ENCODE data around the gene LRRIQ1. TPM values are rescaled to one million over a fixed set of nuclear protein-coding genes. Genes with fewer than 3 reads are reported as not detected.

The LRRIQ1 gene
- total RNA-seq, 3 donors from 2014 or later (not counting 1 experiment from before 2014, with no cell fraction given) = not detected

DNA sequence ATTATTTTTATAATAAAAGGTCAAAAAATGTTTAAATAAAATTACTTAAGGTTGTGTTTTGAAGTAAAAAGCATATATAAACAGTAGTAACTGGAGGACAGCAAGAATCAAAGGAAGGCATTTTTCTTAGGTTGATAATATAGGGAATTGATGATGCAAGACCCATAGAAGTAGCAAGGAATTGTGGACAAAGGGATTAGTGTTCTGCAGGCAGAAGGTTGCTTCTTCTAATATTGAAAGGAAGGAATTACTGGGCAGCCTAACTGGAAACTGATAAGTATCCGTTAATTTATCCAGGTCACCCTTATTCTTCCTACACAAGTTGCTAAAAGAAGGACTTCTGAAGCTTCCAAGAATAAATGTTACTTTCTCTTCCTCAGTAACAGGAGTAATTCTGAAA lies 189.3 kb downstream of the LRRIQ1 start:
- DNase-seq (no peak), ATAC-seq (no peak)
- no peak overlapping the region for H3K4me3 Mint-ChIP-seq
- no peak overlapping the region for H3K27ac ChIP-seq (ENCODE audit: low read length)
- WGBS (ENCODE audit: insufficient coverage) = 71% methylated on average over 1 of the region's 1 CpG
- H3K36me3 Mint-ChIP-seq = no peaks in the 10 kb centered on the region
- H3K9me3 Mint-ChIP-seq = peaks cover 17 to 25% of the 10 kb centered on the region in 2 donors
- no peaks in the 10 kb centered on the region for H3K27me3 ChIP-seq (ENCODE audit: control insufficient read depth, insufficient read depth, low read length)
- TF ChIP-seq, protein P1, sequence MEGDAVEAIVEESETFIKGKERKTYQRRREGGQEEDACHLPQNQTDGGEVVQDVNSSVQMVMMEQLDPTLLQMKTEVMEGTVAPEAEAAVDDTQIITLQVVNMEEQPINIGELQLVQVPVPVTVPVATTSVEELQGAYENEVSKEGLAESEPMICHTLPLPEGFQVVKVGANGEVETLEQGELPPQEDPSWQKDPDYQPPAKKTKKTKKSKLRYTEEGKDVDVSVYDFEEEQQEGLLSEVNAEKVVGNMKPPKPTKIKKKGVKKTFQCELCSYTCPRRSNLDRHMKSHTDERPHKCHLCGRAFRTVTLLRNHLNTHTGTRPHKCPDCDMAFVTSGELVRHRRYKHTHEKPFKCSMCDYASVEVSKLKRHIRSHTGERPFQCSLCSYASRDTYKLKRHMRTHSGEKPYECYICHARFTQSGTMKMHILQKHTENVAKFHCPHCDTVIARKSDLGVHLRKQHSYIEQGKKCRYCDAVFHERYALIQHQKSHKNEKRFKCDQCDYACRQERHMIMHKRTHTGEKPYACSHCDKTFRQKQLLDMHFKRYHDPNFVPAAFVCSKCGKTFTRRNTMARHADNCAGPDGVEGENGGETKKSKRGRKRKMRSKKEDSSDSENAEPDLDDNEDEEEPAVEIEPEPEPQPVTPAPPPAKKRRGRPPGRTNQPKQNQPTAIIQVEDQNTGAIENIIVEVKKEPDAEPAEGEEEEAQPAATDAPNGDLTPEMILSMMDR (IDR thresholded peaks at IDR 0.05) = no peak
- no peaks in the 10 kb centered on the region for H3K27me3 Mint-ChIP-seq (ENCODE audit: low read depth in 2 of 2)
- H3K27ac Mint-ChIP-seq = no peak overlapping the region
- no peaks in the 10 kb centered on the region for H3K9me3 ChIP-seq (ENCODE audit: control insufficient read depth, insufficient read depth, low read length)
- H3K4me1 ChIP-seq (ENCODE audit: control insufficient read depth, insufficient read depth, low read length) = no peaks in the 10 kb centered on the region
- intact Hi-C loops (cut with micrococcal nuclease) = no loop called here
- no peaks in the 10 kb centered on the region for H3K36me3 ChIP-seq (ENCODE audit: control insufficient read depth, insufficient read depth, low read length)
- H3K4me1 Mint-ChIP-seq = no peaks in the 10 kb centered on the region
- H3K4me3 ChIP-seq (ENCODE audit: low read length) = no peak overlapping the region

- Mint-ChIP-seq H3K36me3 (no peaks in the 10 kb centered on the region), H3K4me1 (no peaks in the 10 kb centered on the region), H3K9me3 (peaks cover 5 to 6% of the 10 kb centered on the region in 2 donors), H3K27ac (no peak overlapping the region), H3K27me3 (ENCODE audit: low read depth in 2 of 2) (no peaks in the 10 kb centered on the region), H3K4me3 (no peak overlapping the region)
- 70% methylated on average over 2 of the region's 2 CpGs for WGBS (ENCODE audit: insufficient coverage)
- no peak for ATAC-seq
- no peak overlapping the region for H3K27ac ChIP-seq (ENCODE audit: low read length)
- no peaks in the 10 kb centered on the region for H3K27me3 ChIP-seq (ENCODE audit: control insufficient read depth, insufficient read depth, low read length)
- TF ChIP-seq, protein P1 (IDR thresholded peaks at IDR 0.05) = no peak
- no peak overlapping the region for H3K4me3 ChIP-seq (ENCODE audit: low read length)
- H3K4me1 ChIP-seq (ENCODE audit: control insufficient read depth, insufficient read depth, low read length) = no peaks in the 10 kb centered on the region
- no peaks in the 10 kb centered on the region for H3K9me3 ChIP-seq (ENCODE audit: control insufficient read depth, insufficient read depth, low read length)
- no peak for DNase-seq
- H3K36me3 ChIP-seq (ENCODE audit: control insufficient read depth, insufficient read depth, low read length) = no peaks in the 10 kb centered on the region
- intact Hi-C loops (cut with micrococcal nuclease) = no loop called here
Measured at GRCh38 chr12:85237327-85237726, 201.2 kb downstream of the LRRIQ1 start.

- ATAC-seq = no peak
- Mint-ChIP-seq H3K27me3 (ENCODE audit: low read depth in 2 of 2) (no peaks in the 10 kb centered on the region), H3K4me1 (no peaks in the 10 kb centered on the region), H3K36me3 (no peaks in the 10 kb centered on the region), H3K4me3 (no peak overlapping the region), H3K27ac (no peak overlapping the region), H3K9me3 (peaks cover 0 to 4% of the 10 kb centered on the region in 2 donors)
- no peaks in the 10 kb centered on the region for H3K4me1 ChIP-seq (ENCODE audit: control insufficient read depth, insufficient read depth, low read length)
- 50% methylated on average over 1 of the region's 3 CpGs for WGBS (ENCODE audit: insufficient coverage)
- no peak for DNase-seq
- no peak overlapping the region for H3K4me3 ChIP-seq (ENCODE audit: low read length)
- intact Hi-C loops (cut with micrococcal nuclease) = no loop called here
- H3K36me3 ChIP-seq (ENCODE audit: control insufficient read depth, insufficient read depth, low read length) = no peaks in the 10 kb centered on the region
- H3K27me3 ChIP-seq (ENCODE audit: control insufficient read depth, insufficient read depth, low read length) = no peaks in the 10 kb centered on the region
- TF ChIP-seq, protein P1 (IDR thresholded peaks at IDR 0.05) = no peak
- H3K9me3 ChIP-seq (ENCODE audit: control insufficient read depth, insufficient read depth, low read length) = no peaks in the 10 kb centered on the region
- H3K27ac ChIP-seq (ENCODE audit: low read length) = no peak overlapping the region
Measured at GRCh38 chr12:85244561-85244960, 208.4 kb downstream of the LRRIQ1 start.

GRCh38 chr12:85253853-85254252 lies 217.7 kb downstream of the LRRIQ1 start:
- Mint-ChIP-seq H3K27me3 (ENCODE audit: low read depth in 2 of 2) (no peaks in the 10 kb centered on the region), H3K9me3 (peaks cover 0 to 4% of the 10 kb centered on the region in 2 donors), H3K4me1 (no peaks in the 10 kb centered on the region), H3K36me3 (no peaks in the 10 kb centered on the region), H3K4me3 (no peak overlapping the region), H3K27ac (no peak overlapping the region)
- no peaks in the 10 kb centered on the region for H3K36me3 ChIP-seq (ENCODE audit: control insufficient read depth, insufficient read depth, low read length)
- no peaks in the 10 kb centered on the region for H3K27me3 ChIP-seq (ENCODE audit: control insufficient read depth, insufficient read depth, low read length)
- 70% methylated on average over 4 of the region's 4 CpGs for WGBS (ENCODE audit: insufficient coverage)
- no peak overlapping the region for H3K27ac ChIP-seq (ENCODE audit: low read length)
- TF ChIP-seq, protein P1 (IDR thresholded peaks at IDR 0.05) = no peak
- no peak for DNase-seq
- no peaks in the 10 kb centered on the region for H3K9me3 ChIP-seq (ENCODE audit: control insufficient read depth, insufficient read depth, low read length)
- no peak overlapping the region for H3K4me3 ChIP-seq (ENCODE audit: low read length)
- no peak for ATAC-seq
- intact Hi-C loops (cut with micrococcal nuclease) = no loop called here
- H3K4me1 ChIP-seq (ENCODE audit: control insufficient read depth, insufficient read depth, low read length) = no peaks in the 10 kb centered on the region

Measured in natural killer cell (primary cell).